Measurements from ENCODE around the gene NTRK3. TPM values are rescaled to one million over a fixed set of nuclear protein-coding genes. Genes with fewer than 3 reads are reported as not detected.

Gene NTRK3
- total RNA-seq, 4 donors from 2014 or later: 0.94 to 3.2 (median 1.8) TPM

DNA sequence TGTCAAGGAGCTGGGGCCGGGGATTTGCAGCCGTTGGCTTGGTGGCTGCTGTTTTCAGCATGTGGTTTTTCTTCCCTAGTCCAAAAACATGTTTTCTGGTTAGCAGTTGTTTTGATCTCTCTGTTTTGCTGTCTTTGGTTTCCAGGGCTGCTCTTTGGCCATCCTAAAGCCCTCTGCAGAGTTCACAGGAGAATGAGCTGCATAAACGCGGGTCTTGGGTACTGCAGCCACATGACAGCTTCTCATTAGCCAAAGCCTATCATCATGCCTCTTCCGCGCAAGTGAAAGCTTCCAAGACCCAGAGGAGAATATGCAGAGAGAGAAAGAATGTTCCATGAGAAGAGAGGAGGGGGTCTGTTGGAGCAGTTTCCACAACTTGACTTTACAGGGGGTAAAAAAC is 138.5 kb downstream of the NTRK3 start:
- H3K27me3 ChIP-seq: no peaks in the 10 kb centered on the region
- H3K36me3 ChIP-seq: no peaks in the 10 kb centered on the region
- DNase-seq: no peak
- no peak overlapping the region for H3K27ac ChIP-seq
- H3K4me1 ChIP-seq: no peaks in the 10 kb centered on the region
- no peak overlapping the region for H3K4me3 ChIP-seq (replicated peaks in 1 of 3)
- intact Hi-C loops (cut with DNase I): no loop called here
- no peaks in the 10 kb centered on the region for H3K9me3 ChIP-seq
- TF ChIP-seq POLR2A (IDR thresholded peaks at IDR 0.05): no peak
- TF ChIP-seq, protein P1, sequence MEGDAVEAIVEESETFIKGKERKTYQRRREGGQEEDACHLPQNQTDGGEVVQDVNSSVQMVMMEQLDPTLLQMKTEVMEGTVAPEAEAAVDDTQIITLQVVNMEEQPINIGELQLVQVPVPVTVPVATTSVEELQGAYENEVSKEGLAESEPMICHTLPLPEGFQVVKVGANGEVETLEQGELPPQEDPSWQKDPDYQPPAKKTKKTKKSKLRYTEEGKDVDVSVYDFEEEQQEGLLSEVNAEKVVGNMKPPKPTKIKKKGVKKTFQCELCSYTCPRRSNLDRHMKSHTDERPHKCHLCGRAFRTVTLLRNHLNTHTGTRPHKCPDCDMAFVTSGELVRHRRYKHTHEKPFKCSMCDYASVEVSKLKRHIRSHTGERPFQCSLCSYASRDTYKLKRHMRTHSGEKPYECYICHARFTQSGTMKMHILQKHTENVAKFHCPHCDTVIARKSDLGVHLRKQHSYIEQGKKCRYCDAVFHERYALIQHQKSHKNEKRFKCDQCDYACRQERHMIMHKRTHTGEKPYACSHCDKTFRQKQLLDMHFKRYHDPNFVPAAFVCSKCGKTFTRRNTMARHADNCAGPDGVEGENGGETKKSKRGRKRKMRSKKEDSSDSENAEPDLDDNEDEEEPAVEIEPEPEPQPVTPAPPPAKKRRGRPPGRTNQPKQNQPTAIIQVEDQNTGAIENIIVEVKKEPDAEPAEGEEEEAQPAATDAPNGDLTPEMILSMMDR (IDR thresholded peaks at IDR 0.05): no peak
- 67 to 83% methylated on average over 6 of the region's 6 CpGs for WGBS, 2 donors

DNA sequence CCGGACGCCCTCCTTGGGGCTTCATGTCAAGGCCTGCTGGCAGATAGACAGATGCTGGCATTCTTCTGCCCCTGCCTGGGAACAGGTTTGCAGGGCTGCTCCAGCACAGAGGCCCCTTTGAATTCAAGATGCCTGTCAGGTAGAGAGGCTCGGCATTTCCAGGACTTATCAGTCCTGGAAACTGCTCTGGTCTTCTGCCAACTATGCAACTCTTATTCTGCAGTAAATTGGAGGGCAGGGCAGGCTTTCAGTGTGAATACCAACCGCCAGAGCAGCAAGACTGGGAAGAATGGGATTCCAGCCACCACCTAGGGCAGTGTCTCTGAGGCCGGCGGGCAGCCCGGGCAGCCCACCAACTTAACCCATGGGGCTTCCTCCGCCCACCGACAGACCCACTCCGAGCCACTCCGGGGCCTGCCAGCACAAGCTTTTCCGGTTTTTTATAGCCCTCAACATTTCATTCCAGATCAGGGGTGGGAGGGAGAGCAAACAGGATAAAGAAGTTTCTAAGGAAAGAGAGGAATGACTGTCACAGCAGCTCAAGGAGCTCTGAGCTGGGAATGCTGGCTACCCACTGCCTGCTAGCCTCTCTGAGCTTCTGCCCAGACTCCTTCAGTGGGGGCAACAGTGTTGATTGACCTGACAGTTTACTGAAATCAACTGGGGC is 140.9 kb downstream of the NTRK3 start:
- Histone ChIP-seq H3K36me3 (no peaks in the 10 kb centered on the region), H3K4me1 (no peaks in the 10 kb centered on the region), H3K9me3 (no peaks in the 10 kb centered on the region), H3K4me3 (replicated peaks in 1 of 3) (no peak overlapping the region), H3K27ac (no peak overlapping the region), H3K27me3 (no peaks in the 10 kb centered on the region)
- intact Hi-C loops (cut with DNase I): no loop called here
- TF ChIP-seq, protein P1 (IDR thresholded peaks at IDR 0.05): no peak
- no peak for TF ChIP-seq POLR2A (IDR thresholded peaks at IDR 0.05)
- peak; percentile 47 for DNase-seq
- 25 to 41% methylated on average over 10 to 12 of the region's 12 CpGs for WGBS, 2 donors

DNA sequence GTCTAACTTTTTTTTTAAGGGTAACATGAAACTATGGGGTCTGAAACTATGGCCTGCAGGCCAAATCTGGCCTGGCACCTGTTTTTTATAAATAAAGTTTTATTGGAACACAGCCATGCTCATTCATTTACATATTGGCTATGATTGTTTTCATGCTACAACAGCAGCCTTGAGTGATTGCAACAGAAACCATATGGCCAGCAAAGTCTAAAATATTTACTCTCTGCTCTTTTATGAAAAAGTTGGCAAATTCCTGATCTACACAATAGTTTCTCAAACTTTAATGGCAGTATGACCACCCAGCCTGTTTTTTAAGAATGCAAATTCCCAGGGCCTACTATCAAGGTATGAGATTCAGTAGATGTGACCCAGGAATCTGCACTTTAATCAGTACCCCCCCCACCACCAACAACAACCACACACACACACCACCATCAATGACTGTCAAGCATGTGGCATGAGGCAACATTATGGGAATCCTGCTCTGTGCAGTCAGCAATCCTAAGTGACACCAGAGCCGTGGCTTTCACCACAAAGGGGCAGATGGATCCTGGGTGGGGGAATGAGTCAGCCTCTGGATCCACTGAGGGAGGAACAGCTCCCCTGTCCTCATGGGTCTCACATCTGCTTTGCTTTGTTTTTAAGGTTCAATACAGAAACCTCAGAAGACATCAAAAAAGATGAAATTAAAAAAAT is 142.8 kb downstream of the NTRK3 start:
- H3K27me3 ChIP-seq: no peaks in the 10 kb centered on the region
- no peaks in the 10 kb centered on the region for H3K4me1 ChIP-seq
- no peak overlapping the region for H3K27ac ChIP-seq
- no peaks in the 10 kb centered on the region for H3K9me3 ChIP-seq
- H3K36me3 ChIP-seq: no peaks in the 10 kb centered on the region
- TF ChIP-seq, protein P1 (IDR thresholded peaks at IDR 0.05): no peak
- TF ChIP-seq POLR2A (IDR thresholded peaks at IDR 0.05): no peak
- intact Hi-C loops (cut with DNase I): no loop called here
- WGBS, 2 donors: 73 to 85% methylated on average over 1 of the region's 1 CpG
- DNase-seq: no peak
- no peak overlapping the region for H3K4me3 ChIP-seq (replicated peaks in 1 of 3)

DNA sequence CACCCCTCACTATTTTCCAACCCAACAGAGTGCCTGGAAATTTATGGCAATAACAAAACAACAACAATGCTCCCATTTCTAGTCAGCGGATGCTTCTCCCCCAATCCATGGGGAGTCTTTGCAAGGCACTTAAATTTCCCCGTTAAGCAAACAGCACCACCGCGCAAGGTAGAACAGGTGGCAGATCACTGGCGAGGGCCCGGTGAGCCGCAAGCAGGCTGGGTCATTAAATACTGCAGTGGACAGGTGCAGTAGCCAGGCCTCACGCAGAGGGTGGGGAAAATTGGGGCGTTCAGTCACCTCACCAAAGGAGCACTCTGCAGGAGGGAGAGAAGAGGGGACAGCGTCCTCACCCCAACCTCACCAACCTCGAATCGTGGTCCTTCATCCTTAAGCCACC is 147.5 kb downstream of the NTRK3 start:
- no peak for DNase-seq
- TF ChIP-seq, protein P1 (IDR thresholded peaks at IDR 0.05): no peak
- TF ChIP-seq POLR2A (IDR thresholded peaks at IDR 0.05): no peak
- intact Hi-C loops (cut with DNase I): no loop called here
- H3K27ac ChIP-seq: no peak overlapping the region
- H3K9me3 ChIP-seq: no peaks in the 10 kb centered on the region
- H3K4me1 ChIP-seq: no peaks in the 10 kb centered on the region
- H3K27me3 ChIP-seq: no peaks in the 10 kb centered on the region
- no peak overlapping the region for H3K4me3 ChIP-seq (replicated peaks in 1 of 3)
- 83 to 89% methylated on average over 12 of the region's 12 CpGs for whole genome bisulfite sequencing, 2 donors
- no peaks in the 10 kb centered on the region for H3K36me3 ChIP-seq

DNA sequence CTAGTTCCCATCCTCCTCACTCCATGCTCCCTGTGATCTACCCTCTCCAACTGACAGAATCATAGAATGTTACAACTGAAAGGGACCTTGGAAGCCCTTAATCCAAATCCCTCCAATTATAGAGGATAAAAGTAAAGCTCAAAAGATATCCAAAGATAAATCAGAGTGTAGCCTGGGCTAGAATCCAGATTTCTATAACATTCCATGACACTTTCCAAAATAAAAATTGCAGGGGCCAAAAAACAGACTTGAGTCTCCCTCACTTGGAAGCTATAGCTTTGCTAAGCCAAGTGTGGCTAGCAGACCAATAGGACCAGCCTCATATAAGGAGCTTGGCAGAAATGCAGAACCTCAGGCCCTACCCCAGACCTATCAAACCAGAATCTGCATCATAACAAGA is 148.1 kb downstream of the NTRK3 start:
- intact Hi-C loops (cut with DNase I): no loop called here
- Histone ChIP-seq H3K4me3 (replicated peaks in 1 of 3) (no peak overlapping the region), H3K27me3 (no peaks in the 10 kb centered on the region), H3K9me3 (no peaks in the 10 kb centered on the region), H3K27ac (no peak overlapping the region), H3K36me3 (no peaks in the 10 kb centered on the region), H3K4me1 (no peaks in the 10 kb centered on the region)
- no peak for DNase-seq
- no peak for TF ChIP-seq POLR2A (IDR thresholded peaks at IDR 0.05)
- TF ChIP-seq, protein P1 (IDR thresholded peaks at IDR 0.05): no peak

Data from thyroid gland (tissue), 4 donors.